ENCODE measurements around the gene TCF12.

TCF12 gene

DNA sequence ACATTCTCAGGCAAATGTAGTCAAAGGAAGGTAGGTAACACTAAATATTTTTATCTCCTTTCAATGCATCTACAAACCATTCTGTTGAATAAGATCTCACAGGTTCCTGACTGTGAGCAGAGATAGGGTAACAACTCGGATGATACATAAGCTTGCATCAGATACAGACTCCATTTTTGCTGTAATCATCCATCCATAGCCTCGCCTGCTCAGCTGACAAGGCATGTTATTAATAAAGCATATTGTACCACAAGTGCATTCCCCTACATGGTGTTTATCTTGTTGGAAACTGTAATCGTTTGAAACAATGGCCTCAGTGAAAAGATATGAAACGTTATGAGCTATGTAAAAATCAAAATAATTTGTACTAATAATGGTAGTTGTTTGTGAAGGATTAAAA, 35.4 kb upstream of the TCF12 start:
- TF ChIP-seq, protein P1, sequence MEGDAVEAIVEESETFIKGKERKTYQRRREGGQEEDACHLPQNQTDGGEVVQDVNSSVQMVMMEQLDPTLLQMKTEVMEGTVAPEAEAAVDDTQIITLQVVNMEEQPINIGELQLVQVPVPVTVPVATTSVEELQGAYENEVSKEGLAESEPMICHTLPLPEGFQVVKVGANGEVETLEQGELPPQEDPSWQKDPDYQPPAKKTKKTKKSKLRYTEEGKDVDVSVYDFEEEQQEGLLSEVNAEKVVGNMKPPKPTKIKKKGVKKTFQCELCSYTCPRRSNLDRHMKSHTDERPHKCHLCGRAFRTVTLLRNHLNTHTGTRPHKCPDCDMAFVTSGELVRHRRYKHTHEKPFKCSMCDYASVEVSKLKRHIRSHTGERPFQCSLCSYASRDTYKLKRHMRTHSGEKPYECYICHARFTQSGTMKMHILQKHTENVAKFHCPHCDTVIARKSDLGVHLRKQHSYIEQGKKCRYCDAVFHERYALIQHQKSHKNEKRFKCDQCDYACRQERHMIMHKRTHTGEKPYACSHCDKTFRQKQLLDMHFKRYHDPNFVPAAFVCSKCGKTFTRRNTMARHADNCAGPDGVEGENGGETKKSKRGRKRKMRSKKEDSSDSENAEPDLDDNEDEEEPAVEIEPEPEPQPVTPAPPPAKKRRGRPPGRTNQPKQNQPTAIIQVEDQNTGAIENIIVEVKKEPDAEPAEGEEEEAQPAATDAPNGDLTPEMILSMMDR (IDR thresholded peaks at IDR 0.05; ENCODE audit: control insufficient read depth, insufficient read depth, low read depth, low read length, missing control alignments): no peak
- no peak overlapping the region for H3K4me3 ChIP-seq (ENCODE audit: control insufficient read depth, low read depth, low read length)
- no peak for DNase-seq (ENCODE audit: low read depth)

DNA sequence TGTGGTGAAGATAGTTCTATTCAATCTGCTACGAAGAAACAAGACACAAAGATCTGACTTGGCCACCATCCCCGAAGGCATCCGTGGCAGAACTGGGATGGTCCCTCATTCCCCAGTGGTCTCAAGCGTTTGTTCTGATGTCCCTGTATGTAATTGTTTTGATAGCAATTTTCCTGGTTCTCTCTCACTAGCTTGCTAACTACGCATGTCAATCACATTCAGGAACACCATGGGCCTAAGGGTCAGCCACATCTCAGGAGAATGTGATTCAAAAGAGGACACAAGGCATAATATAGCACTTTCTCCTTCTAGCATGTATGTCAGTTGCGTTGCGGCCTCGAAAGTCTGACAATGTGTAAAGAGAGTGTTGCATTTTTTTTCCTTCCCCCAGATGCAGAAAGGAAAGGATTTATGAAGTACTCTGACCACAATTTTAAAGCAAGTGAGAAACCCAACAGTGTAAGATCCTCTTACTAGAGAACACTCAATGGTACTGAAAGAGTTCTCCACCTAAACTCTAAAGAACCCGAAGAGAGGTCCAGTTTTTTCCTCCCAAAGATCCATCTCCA, 32.0 kb upstream of the TCF12 start:
- TF ChIP-seq, protein P1 (IDR thresholded peaks at IDR 0.05; ENCODE audit: control insufficient read depth, insufficient read depth, low read depth, low read length, missing control alignments): no peak
- peak overlapping the region; percentile 46 for H3K4me3 ChIP-seq (ENCODE audit: control insufficient read depth, low read depth, low read length)
- no peak for DNase-seq (ENCODE audit: low read depth)

DNA sequence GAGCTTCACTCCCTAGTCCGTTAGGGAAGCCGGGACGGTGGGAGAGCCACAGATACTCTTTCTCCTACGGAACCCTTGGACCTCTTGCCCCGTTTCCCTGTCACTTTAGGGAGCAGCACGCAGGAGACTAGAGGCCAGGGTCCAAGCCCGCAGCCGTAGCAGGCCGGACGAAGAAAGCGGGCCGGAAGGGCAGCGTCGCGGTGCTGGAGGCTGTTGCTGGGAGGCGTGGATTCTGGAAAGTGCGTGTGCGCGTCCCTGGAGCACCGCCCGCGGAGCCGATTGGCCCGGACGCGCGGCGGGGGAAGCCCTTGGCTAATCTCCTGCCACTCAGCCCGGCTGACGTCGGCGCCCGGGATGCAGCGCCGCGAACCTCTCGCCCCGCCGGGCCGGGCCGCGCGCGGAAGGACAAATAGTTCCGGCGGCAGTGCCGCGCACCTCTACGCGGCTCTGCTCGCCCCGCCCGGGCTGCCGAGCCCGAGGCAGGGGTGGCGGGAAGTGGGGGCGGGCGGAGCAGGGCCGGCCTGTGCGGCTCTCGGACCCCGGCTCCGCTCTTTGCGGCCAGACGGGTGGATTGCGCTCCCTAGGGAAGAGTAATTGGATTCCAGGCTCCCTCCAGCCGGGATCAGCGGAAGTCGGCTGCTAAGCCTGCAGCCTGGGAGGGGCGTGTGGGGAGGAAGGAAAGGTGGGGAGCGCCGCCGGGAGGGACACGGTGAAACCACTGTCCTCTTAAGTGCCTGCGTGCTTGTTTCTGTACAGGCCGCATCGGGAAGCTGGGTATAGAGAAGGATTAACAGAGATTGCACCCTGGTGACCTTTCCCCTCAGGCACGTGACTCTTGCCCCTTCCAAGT, 31.3 kb upstream of the TCF12 start:
- TF ChIP-seq, protein P1 (IDR thresholded peaks at IDR 0.05; ENCODE audit: control insufficient read depth, insufficient read depth, low read depth, low read length, missing control alignments): peak; percentile 6
- H3K4me3 ChIP-seq (ENCODE audit: control insufficient read depth, low read depth, low read length): peak overlapping the region; percentile 71
- peak; percentile 89 for DNase-seq (ENCODE audit: low read depth)

DNA sequence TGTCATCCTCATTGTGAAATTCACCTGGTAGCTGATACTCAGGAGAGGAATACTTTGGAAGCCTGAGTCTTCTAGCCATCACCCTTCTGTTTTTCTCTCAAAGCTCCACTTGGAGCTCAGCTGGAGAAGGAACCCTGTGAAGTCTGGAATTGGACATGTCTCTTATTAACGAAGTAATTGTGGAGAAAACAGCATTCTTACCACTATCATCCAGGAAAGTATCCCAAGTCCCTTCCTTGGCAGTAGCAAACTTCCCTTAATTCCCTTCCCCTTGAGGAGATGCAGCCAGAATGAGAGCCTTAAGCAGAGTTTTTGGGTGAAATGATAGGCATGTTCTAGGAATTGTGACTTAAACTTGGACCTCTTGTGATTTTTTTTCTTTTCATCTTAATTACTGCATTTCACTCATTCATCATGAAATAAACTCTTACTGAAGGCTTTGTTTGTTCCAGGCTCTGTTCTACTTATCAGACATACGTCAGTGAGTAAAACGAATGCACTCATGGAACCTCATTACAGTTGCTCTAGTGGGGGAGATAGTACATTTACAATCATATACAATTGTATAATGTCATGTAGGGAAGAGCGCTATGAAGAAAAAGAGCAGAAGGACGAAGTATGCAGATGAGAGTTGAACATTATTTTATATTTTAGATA, 30.5 kb upstream of the TCF12 start:
- peak overlapping the region; percentile 71 for H3K4me3 ChIP-seq (ENCODE audit: control insufficient read depth, low read depth, low read length)
- TF ChIP-seq, protein P1 (IDR thresholded peaks at IDR 0.05; ENCODE audit: control insufficient read depth, insufficient read depth, low read depth, low read length, missing control alignments): no peak
- no peak for DNase-seq (ENCODE audit: low read depth)

DNA sequence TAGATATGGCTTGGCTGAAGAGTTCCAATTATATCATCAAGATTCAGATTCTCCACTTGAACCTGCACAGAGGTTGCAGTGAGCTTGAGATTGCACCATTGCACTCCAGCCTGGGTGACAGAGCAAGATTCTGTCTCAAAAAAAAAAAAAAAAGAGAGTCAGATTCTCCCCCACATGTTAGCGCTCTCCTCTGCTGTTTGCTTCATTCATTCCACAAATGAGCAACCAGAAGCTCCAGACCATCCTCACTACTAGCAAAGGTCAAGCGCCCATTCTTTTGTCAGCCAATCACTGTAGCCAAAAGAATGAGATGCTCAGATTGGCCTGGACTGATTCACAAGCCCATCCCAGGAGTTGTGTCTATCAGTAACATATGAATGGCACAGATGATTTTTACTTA, 28.4 kb upstream of the TCF12 start:
- no peak for DNase-seq (ENCODE audit: low read depth)
- TF ChIP-seq, protein P1 (IDR thresholded peaks at IDR 0.05; ENCODE audit: control insufficient read depth, insufficient read depth, low read depth, low read length, missing control alignments): no peak
- H3K4me3 ChIP-seq (ENCODE audit: control insufficient read depth, low read depth, low read length): no peak overlapping the region

DNA sequence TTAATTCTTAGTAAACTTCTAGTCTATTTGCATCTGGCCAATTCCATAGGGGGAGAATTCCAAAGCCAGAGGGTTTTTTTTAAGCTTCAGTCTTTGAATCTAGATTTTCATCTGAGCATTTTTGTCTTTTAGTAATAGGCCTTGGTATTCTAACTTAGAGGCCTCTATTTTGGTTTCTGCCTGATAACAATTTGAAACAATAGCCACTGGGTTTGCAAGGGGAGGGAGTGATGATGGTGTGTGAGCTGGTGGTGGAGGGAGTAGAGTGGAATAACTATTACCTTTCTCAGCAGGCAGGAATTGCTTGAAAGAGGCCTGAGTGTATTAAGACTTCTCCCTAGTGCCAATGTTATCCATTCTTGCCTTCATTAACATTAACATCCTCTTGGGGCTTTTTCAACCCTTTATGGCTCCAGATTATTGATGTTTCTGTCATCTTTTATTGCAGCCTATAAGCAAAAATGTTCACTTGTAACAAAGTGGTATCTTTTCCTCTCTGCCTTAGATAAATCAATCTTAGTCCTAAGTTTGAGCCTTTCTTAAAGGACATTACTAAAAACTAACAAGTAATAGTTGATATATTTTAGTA, 26.5 kb upstream of the TCF12 start:
- TF ChIP-seq, protein P1 (IDR thresholded peaks at IDR 0.05; ENCODE audit: control insufficient read depth, insufficient read depth, low read depth, low read length, missing control alignments): no peak
- DNase-seq (ENCODE audit: low read depth): no peak
- H3K4me3 ChIP-seq (ENCODE audit: control insufficient read depth, low read depth, low read length): no peak overlapping the region

Measured in AG09309 (cell line).